HCT116 (cell line): ENCODE measurements around the gene AFTPH. TPM values are rescaled to one million over a fixed set of nuclear protein-coding genes. Genes with fewer than 3 reads are reported as not detected.

Experiments used
- ATAC-seq: fragments of 200-7000 bp; cut with Tn5 transposase; 2 replicates; pipeline ENCODE4 v1.9.1; 2020; ENCODE audit warnings: mild to moderate bottlenecking, moderate library complexity
- BruUV-seq: library from RNA; stranded (reverse); fragments of 400-500 nt; replicated peaks from 2 replicates; lab custom pipeline; 2021; lab: Mats Ljungman, UMichigan
- CTCF ChIA-PET: fragments of 300-600 bp; sonication (Branson Sonifier 250); formaldehyde crosslinking; loops from one replicate; lab custom pipeline; 2021; ENCODE audit warnings: antibody characterized with exemption; lab: Charles Lee
- POLR2A ChIA-PET: fragments of 300-600, 350-600 bp; sonication (Branson Sonifier 250); formaldehyde crosslinking; loops from one replicate; lab custom pipeline; 2021; ENCODE audit warnings: antibody characterized with exemption; lab: Charles Lee
- RAD21 ChIA-PET, 2 experiments: fragments of 300-600 bp; sonication (Branson Sonifier 250); formaldehyde crosslinking; loops; one replicate each; lab custom pipeline; 2023; ENCODE audit warnings: low total read pairs in 2 of 2; ENCODE audit not compliant: uncharacterized antibody in 2 of 2, unreplicated experiment in 2 of 2, low non-redundant PET in 1 of 2; lab: Charles Lee
- DNase-seq: peaks from one replicate; pipeline ENCODE4 v3.0.0-alpha.2; 2010; ENCODE audit warnings: low read depth, low spot score
- H2AFZ ChIP-seq: fragments of 200-600 bp; shearing (Covaris generic), sonication (generic); 2 replicates; pipeline ENCODE4 v1.6.1; 2017; ENCODE audit warnings: low read depth, mixed run types, mixed read lengths, antibody characterized with exemption, low read length; ENCODE audit not compliant: poor library complexity, severe bottlenecking
- H3K27ac ChIP-seq: 2 replicates; pipeline ENCODE4 v1.5.1; 2012; ENCODE audit warnings: low read depth, low read length
- H3K27me3 ChIP-seq: fragments of 200-600 bp; sonication (generic); 2 replicates; pipeline ENCODE4 v1.6.1; 2016; ENCODE audit warnings: mixed run types, low read length, mixed read lengths; ENCODE audit not compliant: insufficient read depth
- H3K36me3 ChIP-seq, 2 experiments: fragments of 200-500 bp in 1 of 2; fragments of 200-600 bp in 1 of 2; sonication (Bioruptor generic) in 1 of 2; sonication (generic) in 1 of 2; 2 replicates each; pipeline versions ENCODE4 v1.5.1 to v1.6.1; 2014 to 2016; ENCODE audit warnings: low read length in 2 of 2, inconsistent platforms in 1 of 2, mixed read lengths in 1 of 2, mixed run types in 1 of 2; ENCODE audit not compliant: insufficient read depth in 2 of 2, control insufficient read depth in 1 of 2
- H3K4me1 ChIP-seq, 2 experiments: fragments of 200-600 bp in 1 of 2; sonication (generic) in 1 of 2; 2 replicates each; pipeline versions ENCODE4 v1.5.1 to v1.6.1; 2012 to 2017; ENCODE audit warnings: low read length in 2 of 2, inconsistent platforms in 1 of 2, mild to moderate bottlenecking in 1 of 2, mixed read lengths in 1 of 2, mixed run types in 1 of 2, moderate library complexity in 1 of 2; ENCODE audit not compliant: insufficient read depth in 2 of 2, control insufficient read depth in 1 of 2
- H3K4me2 ChIP-seq: fragments of 200-600 bp; sonication (generic); 2 replicates; pipeline ENCODE4 v1.6.1; 2017; ENCODE audit warnings: mixed run types, low read length, mixed read lengths
- H3K4me3 ChIP-seq, 2 experiments: fragments of 200-600 bp in 1 of 2; sonication (generic) in 1 of 2; replicated peaks in 1 of 2; 2 replicates each; pipeline ENCODE4 v1.5.1; 2011 to 2016; ENCODE audit warnings: low read length in 2 of 2, control low read depth in 1 of 2, low read depth in 1 of 2, mild to moderate bottlenecking in 1 of 2, mixed read lengths in 1 of 2, mixed run types in 1 of 2
- H3K79me2 ChIP-seq: fragments of 200-600 bp; sonication (generic); 2 replicates; pipeline ENCODE4 v1.6.1; 2017; ENCODE audit warnings: mild to moderate bottlenecking, mixed run types, low read length, moderate library complexity, mixed read lengths; ENCODE audit not compliant: insufficient read depth
- H3K9ac ChIP-seq: fragments of 200-600 bp; sonication (generic); 2 replicates; pipeline ENCODE4 v1.6.1; 2016; ENCODE audit warnings: low read length, mixed read lengths
- H3K9me2 ChIP-seq: fragments of 200-600 bp; sonication (generic), shearing (Covaris generic); 2 replicates; pipeline ENCODE4 v1.6.1; 2017; ENCODE audit warnings: mixed run types, mild to moderate bottlenecking, moderate library complexity; ENCODE audit not compliant: insufficient read depth
- H3K9me3 ChIP-seq, 2 experiments: fragments of 200-500 bp in 1 of 2; fragments of 200-600 bp in 1 of 2; sonication (Bioruptor generic) in 1 of 2; sonication (generic) in 1 of 2; 2 replicates each; pipeline ENCODE4 v1.6.1; 2014 to 2017; ENCODE audit warnings: low read length in 2 of 2, mixed read lengths in 2 of 2, inconsistent platforms in 1 of 2, low read depth in 1 of 2, mild to moderate bottlenecking in 1 of 2, mixed run types in 1 of 2, moderate library complexity in 1 of 2; ENCODE audit not compliant: control insufficient read depth in 1 of 2, insufficient read depth in 1 of 2
- H4K20me1 ChIP-seq: fragments of 200-600 bp; sonication (generic), shearing (Covaris generic); 2 replicates; pipeline ENCODE4 v1.6.1; 2017; ENCODE audit warnings: mixed run types, mild to moderate bottlenecking, moderate library complexity; ENCODE audit not compliant: insufficient read depth
- ATF3 ChIP-seq: IDR thresholded peaks from 2 replicates; pipeline ENCODE4 v1.6.1; 2012
- CBX3 ChIP-seq: IDR thresholded peaks from 2 replicates; pipeline ENCODE4 v1.6.1; 2012; ENCODE audit warnings: low read depth
- ELF1 ChIP-seq: IDR thresholded peaks from 2 replicates; pipeline ENCODE4 v1.6.1; 2012; ENCODE audit warnings: low read depth, borderline replicate concordance
- EZH2phosphoT487 ChIP-seq: fragments of 200-600 bp; IDR thresholded peaks from 2 replicates; pipeline ENCODE4 v1.6.1; 2018; ENCODE audit warnings: antibody characterized with exemption, borderline replicate concordance
- FOSL1 ChIP-seq: IDR thresholded peaks from 2 replicates; pipeline ENCODE4 v1.6.1; 2012; ENCODE audit warnings: low read depth
- JUND ChIP-seq: IDR thresholded peaks from 2 replicates; pipeline ENCODE4 v1.6.1; 2012
- MAX ChIP-seq: IDR thresholded peaks from 2 replicates; pipeline ENCODE4 v1.6.1; 2012
- POLR2A ChIP-seq: IDR thresholded peaks from 2 replicates; pipeline ENCODE4 v1.7.0; 2011; ENCODE audit warnings: borderline replicate concordance; ENCODE audit not compliant: insufficient read depth, insufficient read length; ENCODE audit errors: extremely low read depth
- RAD21 ChIP-seq: IDR thresholded peaks from 2 replicates; pipeline ENCODE4 v1.6.1; 2012; ENCODE audit warnings: low read depth, mild to moderate bottlenecking
- REST ChIP-seq: IDR thresholded peaks from 2 replicates; pipeline ENCODE4 v1.6.1; 2012; ENCODE audit warnings: low read depth
- SIN3A ChIP-seq: IDR thresholded peaks from 2 replicates; pipeline ENCODE4 v1.6.1; 2012; ENCODE audit warnings: low read depth
- SP1 ChIP-seq: IDR thresholded peaks from 2 replicates; pipeline ENCODE4 v1.6.1; 2012; ENCODE audit warnings: low read depth
- TCF7L2 ChIP-seq: IDR thresholded peaks from 2 replicates; pipeline ENCODE4 v1.7.0; 2011; ENCODE audit warnings: borderline replicate concordance, inconsistent platforms; ENCODE audit not compliant: insufficient read depth, insufficient read length; ENCODE audit errors: extremely low read depth
- YY1 ChIP-seq: IDR thresholded peaks from 2 replicates; pipeline ENCODE4 v1.6.1; 2011; ENCODE audit warnings: low read length, low read depth, moderate library complexity, mild to moderate bottlenecking; ENCODE audit not compliant: insufficient replicate concordance; ENCODE audit errors: extremely low read depth
- intact Hi-C: fragments of 100-400 bp; cut with micrococcal nuclease; formaldehyde crosslinking; loops from 2 replicates; pipeline ENCODE4 v1.10.0; 2022
- total RNA-seq: library from RNA; stranded (reverse); gene quantifications from one replicate; pipeline ENCODE4 v1.2.1, GENCODE V29; 2021; ENCODE audit not compliant: unreplicated experiment

AFTPH gene
- total RNA-seq, 1 experiment from 2014 or later = 23.6 TPM

GRCh38 chr2:64637931-64638330, 113.8 kb downstream of the AFTPH start:
- H3K9me3 ChIP-seq = no peaks in the 10 kb centered on the region
- TF ChIP-seq SP1 (0 out of 2 replicates have a peak, but pooled peaks have one; percentile 3), FOSL1 (no peak), JUND (0 out of 2 replicates have a peak, but pooled peaks have one; percentile 15)
- ChIA-PET CTCF (no interaction called here), POLR2A (no interaction called here), RAD21 (no interaction called here)
- H3K36me3 ChIP-seq = peaks cover 28 to 38% of the 10 kb centered on the region in 2 experiments
- no peaks in the 10 kb centered on the region for H3K9me2 ChIP-seq
- H3K27ac ChIP-seq = no peak overlapping the region
- DNase-seq = no peak
- ATAC-seq = peak; percentile 54; the same call in 1 of the 2 replicates
- peaks cover 40 to 52% of the 10 kb centered on the region in 2 experiments for H3K4me1 ChIP-seq
- H3K27me3 ChIP-seq = no peaks in the 10 kb centered on the region
- peaks cover 25% of the 10 kb centered on the region for H4K20me1 ChIP-seq
- peaks cover 100% of the 10 kb centered on the region for H3K79me2 ChIP-seq
- H3K4me3 ChIP-seq = no peak overlapping the region
- BruUV-seq = no TSS peak
- no peak overlapping the region for H2AFZ ChIP-seq
- intact Hi-C loops = no loop called here
- H3K4me2 ChIP-seq = no peak overlapping the region
- no peak overlapping the region for H3K9ac ChIP-seq

GRCh38 chr2:64638502-64639120, 114.5 kb downstream of the AFTPH start:
- H3K4me2 ChIP-seq = no peak overlapping the region
- H3K4me3 ChIP-seq = no peak overlapping the region
- intact Hi-C loops = no loop called here
- peaks cover 22 to 31% of the 10 kb centered on the region in 2 experiments for H3K36me3 ChIP-seq
- CTCF ChIA-PET = no interaction called here
- POLR2A ChIA-PET = no interaction called here
- BruUV-seq = no TSS peak
- H3K27me3 ChIP-seq = no peaks in the 10 kb centered on the region
- H3K9ac ChIP-seq = no peak overlapping the region
- ATAC-seq = no peak
- no peak for DNase-seq
- H3K79me2 ChIP-seq = peaks cover 100% of the 10 kb centered on the region
- no peak overlapping the region for H2AFZ ChIP-seq
- RAD21 ChIA-PET = no interaction called here
- peaks cover 41 to 58% of the 10 kb centered on the region in 2 experiments for H3K4me1 ChIP-seq
- no peaks in the 10 kb centered on the region for H3K9me2 ChIP-seq
- H4K20me1 ChIP-seq = peaks cover 18% of the 10 kb centered on the region
- H3K9me3 ChIP-seq = no peaks in the 10 kb centered on the region
- H3K27ac ChIP-seq = 0 out of 2 replicates have a peak overlapping the region, but pooled peaks have one; percentile 3
- TF ChIP-seq TCF7L2 (no peak), YY1 (no peak), EZH2phosphoT487 (no peak), SIN3A (no peak), POLR2A (no peak), ATF3 (no peak), MAX (no peak), ELF1 (no peak), RAD21 (no peak), CBX3 (no peak), JUND (no peak), FOSL1 (no peak), REST (no peak), SP1 (no peak)
